Fibroblast of pulmonary artery (primary cell): Measurements from ENCODE around the gene ZSCAN1.
A peak's percentile ranks its signal among the peaks of the same experiment; 100 is the strongest.
"Not testable (repeated sequence)": the region's sequence is repeated elsewhere in the genome, so short reads cannot be mapped to it uniquely, and the experiment has no call there.

Experiments
- DNase-seq: peaks from one replicate; pipeline ENCODE4 v3.0.0-alpha.2; 2010; ENCODE audit warnings: low read depth
- H3K4me3 ChIP-seq: replicated peaks from 2 replicates; pipeline ENCODE4 v1.5.1; 2011; ENCODE audit warnings: low read depth, mild to moderate bottlenecking, control low read depth, low read length, moderate library complexity
- TF ChIP-seq, protein P1 (sequence below): IDR thresholded peaks from 2 replicates; pipeline ENCODE4 v1.5.1; 2011; ENCODE audit warnings: mild to moderate bottlenecking, control low read depth, low read length, inconsistent platforms; ENCODE audit errors: missing control alignments

Gene ZSCAN1

GRCh38 chr19:58007285-58007684 is 26.5 kb upstream of the ZSCAN1 start:
- H3K4me3 ChIP-seq, result no peak overlapping the region
- TF ChIP-seq, protein P1, sequence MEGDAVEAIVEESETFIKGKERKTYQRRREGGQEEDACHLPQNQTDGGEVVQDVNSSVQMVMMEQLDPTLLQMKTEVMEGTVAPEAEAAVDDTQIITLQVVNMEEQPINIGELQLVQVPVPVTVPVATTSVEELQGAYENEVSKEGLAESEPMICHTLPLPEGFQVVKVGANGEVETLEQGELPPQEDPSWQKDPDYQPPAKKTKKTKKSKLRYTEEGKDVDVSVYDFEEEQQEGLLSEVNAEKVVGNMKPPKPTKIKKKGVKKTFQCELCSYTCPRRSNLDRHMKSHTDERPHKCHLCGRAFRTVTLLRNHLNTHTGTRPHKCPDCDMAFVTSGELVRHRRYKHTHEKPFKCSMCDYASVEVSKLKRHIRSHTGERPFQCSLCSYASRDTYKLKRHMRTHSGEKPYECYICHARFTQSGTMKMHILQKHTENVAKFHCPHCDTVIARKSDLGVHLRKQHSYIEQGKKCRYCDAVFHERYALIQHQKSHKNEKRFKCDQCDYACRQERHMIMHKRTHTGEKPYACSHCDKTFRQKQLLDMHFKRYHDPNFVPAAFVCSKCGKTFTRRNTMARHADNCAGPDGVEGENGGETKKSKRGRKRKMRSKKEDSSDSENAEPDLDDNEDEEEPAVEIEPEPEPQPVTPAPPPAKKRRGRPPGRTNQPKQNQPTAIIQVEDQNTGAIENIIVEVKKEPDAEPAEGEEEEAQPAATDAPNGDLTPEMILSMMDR, result no peak
- DNase-seq, result peak; percentile 7

GRCh38 chr19:58008877-58009276 is 24.9 kb upstream of the ZSCAN1 start:
- DNase-seq, H3K4me3 ChIP-seq: not testable (repeated sequence)

GRCh38 chr19:58009301-58009665 is 24.5 kb upstream of the ZSCAN1 start:
- DNase-seq, result no peak
- TF ChIP-seq, protein P1, result no peak
- H3K4me3 ChIP-seq, result peak overlapping the region; percentile 49

- peak overlapping the region; percentile 49 for H3K4me3 ChIP-seq
- TF ChIP-seq, protein P1, result no peak
- DNase-seq, result peak; percentile 86
Measured at GRCh38 chr19:58009666-58010301, 24.0 kb upstream of the ZSCAN1 start.

DNA sequence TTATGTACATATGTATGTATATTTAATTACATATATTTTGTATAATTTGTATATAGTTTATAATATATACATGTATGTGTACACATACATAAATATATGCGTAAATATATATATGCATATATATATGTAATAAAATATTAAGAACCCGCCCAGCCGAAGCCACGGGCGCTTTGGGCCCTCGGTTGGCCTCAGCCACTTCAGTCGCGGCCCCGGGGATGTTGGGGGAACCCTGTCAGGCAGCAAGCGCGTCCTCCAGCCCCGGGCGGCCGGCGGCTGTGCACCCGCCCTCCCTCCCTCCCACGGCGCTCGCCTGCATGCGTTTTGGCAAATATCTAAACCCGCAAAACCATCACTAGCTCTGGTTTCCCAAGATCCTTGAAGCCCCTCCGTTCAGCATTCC is 23.3 kb upstream of the ZSCAN1 start:
- H3K4me3 ChIP-seq, result no peak overlapping the region
- TF ChIP-seq, protein P1, result no peak

DNA sequence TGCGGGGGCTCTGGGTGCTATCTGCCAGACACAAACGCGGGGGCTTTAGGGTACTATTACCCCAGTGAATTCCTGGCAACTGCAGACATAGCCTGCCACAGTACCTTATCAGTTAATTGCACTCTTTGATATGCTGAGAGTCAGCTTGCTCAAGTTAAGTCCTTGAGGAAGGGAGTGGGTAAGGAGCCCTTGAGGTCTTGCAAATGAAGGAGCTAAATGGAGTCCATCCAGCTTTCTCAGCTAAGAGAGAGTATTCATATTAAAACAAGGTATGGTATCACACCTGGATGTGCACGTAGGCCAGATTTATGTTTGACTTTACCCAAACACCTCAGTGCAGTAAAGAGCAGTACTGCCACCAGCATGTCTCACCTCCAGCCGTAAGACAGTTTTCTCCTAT is 19.7 kb upstream of the ZSCAN1 start:
- no peak overlapping the region for H3K4me3 ChIP-seq
- TF ChIP-seq, protein P1, result no peak
- no peak for DNase-seq

More for the DNA sequence above, 23.3 kb upstream of the ZSCAN1 start:
- DNase-seq, result no peak

DNA sequence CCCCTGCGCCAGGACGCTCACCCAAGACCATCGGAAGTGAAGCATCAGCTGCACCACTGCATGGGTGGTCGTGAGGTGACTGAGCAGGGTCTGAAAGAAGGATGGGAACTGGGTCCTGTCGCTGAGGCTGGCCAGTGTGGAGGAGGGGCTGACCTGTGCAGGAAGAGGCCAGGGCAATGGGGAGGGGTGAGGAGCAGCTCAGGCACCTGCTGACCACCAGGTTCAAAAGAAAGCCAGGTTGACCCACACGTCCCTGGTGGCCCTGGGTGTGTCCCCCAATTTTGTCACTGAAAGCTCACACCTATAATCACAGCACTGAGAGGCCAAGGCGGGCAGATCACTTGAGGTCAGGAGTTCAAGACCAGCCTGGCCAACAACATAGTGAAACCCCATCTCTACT is 13.7 kb upstream of the ZSCAN1 start:
- TF ChIP-seq, protein P1, result no peak
- DNase-seq, result no peak
- no peak overlapping the region for H3K4me3 ChIP-seq
